HG02678 (cell line): Measurements from ENCODE around the gene BANP.
"Not testable (repeated sequence)": the region's sequence is repeated elsewhere in the genome, so short reads cannot be mapped to it uniquely, and the experiment has no call there.

Experiments used
- ATAC-seq: cut with Tn5 transposase; IDR thresholded peaks from one replicate; pipeline ENCODE4 v1.9.1; 2021; ENCODE audit warnings: mild to moderate bottlenecking, moderate library complexity; ENCODE audit not compliant: unreplicated experiment

The BANP gene

DNA sequence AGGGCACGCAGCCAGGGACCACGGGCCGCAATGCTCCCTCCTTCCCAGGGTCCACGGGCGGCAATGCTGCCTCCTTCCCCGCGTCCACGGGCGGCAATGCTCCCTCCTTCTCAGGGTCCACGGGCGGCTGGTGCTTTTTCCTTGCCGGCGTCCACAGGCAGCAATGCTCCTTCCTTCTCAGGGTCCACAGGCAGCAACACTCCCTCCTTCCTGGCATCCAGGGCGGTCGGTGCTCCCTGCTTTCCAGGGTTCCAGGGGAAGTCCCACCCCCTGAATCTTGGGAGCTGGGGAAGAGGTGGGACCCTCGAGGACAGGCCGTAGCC, 143.0 kb downstream of the BANP start:
- ATAC-seq = not testable (repeated sequence)

DNA sequence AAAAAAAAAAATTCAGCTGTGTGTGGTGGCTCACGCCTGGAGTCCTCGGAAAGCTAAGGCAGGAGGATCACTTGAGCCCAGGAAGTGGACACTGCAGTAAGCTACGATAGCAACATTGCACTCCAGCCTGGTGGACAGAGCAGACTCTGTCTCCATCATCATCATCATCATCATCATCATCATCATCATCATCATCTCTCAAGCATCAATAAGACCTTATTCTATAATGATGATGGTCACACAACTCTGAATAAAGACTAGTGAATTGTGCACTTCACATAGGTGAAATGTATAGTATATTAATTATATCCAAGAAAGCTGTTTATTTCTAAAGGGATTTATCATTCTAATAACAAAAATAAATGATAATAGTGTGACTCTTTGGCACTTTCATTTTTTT, 143.7 kb downstream of the BANP start:
- ATAC-seq = not testable (repeated sequence)

DNA sequence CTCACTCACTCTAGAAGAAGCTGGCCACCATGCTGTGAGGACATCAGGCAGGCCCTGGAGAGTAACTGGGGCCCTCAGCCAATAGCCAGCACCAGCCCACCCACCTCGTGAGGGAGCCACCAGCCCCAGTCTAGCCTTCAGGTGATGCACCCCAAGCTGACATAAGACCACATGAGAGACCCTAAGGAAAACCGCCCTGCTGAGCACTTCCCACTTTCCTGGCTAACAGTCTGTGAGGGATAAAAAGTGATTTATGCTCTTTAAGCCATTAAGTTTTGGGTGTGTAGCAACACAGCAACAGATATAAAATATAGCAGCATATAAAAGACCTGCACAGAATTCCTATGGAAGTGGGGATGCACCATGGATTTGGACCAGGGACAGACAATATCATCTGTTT, 145.4 kb downstream of the BANP start:
- not testable (repeated sequence) for ATAC-seq

DNA sequence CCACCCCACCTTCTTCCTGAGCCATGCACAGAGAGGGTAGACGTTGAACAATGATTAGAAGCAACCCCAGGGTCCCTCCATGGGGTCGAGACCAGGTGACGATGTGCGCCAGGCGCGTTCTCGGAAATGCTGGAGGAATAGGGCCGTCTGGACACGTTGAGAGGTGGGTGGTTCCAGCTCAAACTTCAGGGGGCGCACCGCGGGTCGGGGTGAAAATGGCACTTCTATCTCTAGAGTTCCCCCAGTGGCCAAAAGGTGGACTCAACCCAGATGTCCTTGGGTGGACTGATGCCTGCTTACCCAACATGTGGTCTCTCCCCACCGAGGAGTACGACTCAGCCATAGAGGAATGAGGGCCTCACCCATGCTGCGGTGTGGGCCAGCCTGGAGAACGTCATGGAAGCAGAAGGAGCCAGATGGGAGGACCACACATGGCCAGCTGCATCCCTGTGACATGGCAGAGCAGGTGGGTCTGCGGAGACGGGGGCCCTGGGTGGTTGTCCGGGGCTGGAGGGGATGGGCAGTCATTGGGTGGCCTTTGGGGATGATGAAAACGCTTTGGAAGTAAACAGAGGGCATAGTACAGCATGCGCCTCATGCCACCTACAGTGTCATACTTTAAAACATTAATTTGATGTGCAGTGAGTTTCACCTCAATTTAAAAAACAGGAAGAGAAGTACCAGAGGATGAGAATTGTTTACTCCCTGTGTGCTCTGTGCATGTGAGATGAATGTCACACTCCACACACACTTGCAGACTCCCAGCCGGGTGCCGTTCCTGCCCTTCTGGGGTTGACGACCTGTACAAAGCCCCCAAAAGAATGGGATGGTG, 147.7 kb downstream of the BANP start:
- not testable (repeated sequence) for ATAC-seq

DNA sequence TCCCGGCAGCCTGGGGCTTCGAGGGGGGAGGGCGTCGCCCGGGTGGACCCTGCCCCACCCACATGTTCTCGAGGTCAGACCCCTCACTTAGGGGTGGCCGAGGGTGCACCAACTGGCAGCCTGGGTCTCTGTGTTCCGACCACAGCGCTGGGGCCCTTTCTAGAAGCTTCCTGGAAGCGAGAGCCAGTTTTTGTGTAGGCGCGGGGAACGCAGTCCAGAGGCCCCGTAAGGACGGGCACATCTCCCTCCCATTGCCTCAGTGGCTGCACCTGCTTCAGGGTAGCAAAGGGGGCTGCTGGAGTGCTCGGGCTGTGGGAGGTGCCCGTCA, 148.3 kb downstream of the BANP start:
- ATAC-seq = no peak

DNA sequence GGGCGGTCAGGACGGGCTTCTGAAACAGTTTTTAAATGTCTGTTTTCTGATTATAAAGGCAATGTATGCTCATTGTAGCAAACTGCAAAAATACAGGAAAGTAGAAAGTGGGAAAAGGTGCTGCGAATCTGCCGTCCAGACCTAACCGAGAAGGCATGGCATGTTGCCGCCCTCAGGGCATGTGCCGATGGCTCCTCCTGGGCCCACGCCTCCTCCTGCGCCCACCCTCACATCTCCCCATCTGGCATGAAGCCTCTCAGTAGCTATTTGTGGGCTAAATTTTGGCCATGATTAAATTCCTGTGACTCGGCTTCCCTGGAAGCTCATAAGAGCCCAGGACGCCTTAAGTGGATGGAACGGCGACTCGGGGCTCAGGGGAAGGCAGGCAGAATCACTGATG, 148.7 kb downstream of the BANP start:
- ATAC-seq = not testable (repeated sequence)

DNA sequence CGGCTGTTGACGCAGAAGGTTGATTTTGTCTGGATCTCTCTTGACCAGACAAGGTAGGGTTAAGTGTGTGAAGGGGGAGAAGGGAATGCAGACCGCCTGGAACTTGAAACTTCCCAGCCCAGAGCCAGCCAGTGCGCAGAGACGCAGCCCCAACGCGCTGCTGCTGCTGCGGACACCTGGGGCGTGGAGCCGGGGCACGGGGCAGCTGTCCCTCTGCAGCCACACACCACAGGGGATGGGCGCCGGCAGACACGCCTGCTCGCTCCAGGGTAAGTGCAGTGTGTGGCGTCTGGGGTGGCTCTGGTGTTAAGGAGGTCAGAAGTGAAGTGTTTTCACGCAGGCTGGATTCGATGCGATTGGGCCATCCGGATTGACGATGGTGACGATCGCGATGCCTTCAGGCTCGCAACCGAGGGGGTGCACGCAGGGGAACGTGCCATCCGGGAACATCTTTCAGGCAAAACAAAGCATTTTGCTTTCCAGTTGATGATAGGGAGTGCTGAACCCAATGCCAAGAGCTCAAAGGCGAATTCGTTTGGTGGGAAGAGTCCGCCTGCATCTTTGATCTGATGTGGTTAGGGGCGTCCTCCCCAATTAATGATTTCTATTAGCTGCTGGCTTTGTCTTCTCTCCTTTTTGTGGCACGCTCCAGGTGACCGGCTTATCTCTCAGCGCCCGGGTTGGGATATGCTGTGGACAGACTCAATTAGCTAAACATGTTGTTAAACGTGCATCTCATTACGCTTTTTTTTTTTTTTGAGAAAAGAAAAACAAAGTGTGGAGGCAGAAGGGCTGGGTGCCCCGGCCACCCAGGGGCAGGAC, 149.8 kb downstream of the BANP start:
- not testable (repeated sequence) for ATAC-seq

DNA sequence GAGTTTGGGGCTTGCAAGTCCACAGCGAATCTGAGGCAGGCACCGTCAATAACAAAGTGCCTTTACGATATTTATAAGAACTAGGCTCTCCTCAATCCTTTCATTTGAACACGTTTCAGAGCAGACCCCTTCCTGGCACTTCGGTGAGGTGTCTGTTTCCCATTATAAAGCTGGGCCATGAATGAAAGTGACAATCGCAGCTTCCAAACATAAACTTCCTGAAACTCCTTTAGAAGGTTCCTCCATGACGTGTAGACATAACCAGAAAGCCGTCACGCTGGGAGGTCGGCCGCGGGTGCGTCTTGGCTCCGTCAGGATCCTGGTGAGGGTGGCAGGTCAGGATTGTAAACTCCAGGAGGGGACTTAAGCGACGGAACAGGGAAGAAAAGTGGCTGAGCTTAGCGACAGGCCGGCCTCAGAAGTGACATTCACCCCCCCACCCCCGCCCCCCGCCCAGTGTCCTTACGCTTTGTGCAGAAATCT, 150.4 kb downstream of the BANP start:
- not testable (repeated sequence) for ATAC-seq

DNA sequence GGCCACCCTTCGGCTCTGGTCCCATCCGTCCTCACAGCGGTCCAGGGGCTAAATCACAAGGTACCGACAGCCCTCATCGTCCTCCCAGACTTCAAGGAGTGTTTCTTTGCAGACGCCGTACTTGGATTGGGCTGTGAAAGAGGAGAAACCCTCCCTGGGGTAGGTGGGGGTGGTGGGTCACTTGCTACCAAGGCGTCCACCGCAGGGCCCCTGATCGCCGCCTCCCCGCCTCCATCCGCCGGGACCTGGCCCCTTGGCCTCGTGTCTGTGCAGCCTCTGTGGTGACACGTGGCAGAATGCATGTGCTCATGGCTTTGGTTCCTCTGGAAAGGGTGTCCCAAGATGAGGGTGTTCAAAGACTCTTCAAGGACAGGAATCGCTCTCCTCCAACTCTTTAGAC, 151.4 kb downstream of the BANP start:
- no peak for ATAC-seq

DNA sequence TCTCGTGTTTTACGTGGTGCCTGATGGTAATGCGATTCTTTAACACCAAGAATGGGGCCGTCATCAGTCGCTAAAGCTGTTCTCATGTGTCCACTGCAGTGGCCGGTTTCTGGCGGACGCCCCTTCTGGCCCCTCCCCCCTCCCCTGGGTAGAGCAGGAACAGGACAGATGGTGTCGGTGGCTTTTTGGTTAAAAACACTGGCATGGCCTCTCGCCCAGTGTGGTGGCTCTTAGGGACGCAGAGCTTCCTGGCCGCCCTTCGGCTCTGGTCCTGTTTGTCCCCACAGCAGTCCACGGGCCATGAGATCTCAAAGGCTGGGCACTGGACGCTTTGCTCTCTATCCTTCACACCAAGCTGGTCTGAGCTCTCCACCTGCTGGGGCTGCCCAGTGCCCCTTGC, 151.8 kb downstream of the BANP start:
- no peak for ATAC-seq

DNA sequence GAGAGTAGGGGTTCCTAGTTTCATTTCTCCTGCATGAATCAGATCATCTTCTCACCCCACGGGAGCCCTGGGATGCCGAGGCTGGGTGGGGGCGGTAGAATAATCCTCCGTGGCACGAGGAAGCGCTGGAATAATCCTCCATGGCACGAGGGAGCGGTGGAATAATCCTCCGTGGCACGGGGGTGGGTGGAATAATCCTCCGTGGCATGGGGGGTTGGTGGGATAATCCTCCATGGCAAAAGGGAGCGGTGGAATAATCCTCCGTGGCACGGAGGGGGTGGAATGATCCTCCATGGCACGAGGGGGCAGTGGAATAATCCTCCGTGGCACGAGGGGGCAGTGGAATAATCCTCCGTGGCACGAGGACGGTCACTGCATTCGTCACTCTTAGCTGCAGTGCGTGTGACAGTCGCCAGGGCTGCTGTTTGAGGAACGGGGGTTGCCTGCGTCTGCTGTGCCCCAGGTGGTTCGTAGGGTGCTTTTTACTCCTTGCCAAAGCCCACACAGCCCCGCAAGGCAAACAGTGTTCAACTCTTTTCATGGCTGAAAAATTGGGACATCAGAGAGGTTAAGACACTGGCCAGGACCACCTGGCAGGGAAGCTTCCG, 152.5 kb downstream of the BANP start:
- no peak for ATAC-seq

DNA sequence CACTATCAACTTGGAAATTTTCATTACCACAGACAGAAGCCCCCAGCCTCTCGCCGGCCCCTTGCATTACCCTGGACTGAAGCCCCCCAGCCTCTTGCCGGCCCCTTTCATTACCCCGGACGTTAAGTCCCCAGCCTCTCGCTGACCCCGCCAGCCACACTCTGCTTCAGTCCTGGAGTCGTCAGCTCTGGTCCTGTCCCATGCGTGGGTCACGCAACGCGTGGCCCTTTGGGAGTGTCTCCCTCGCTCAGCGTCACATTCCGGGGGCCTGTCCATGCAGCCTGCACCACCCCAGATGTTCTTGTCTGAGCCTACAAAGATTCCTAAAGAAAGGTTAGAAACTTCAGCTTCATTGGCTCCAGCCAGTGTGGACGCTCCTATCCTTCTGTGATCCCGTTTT, 153.1 kb downstream of the BANP start:
- ATAC-seq = not testable (repeated sequence)

DNA sequence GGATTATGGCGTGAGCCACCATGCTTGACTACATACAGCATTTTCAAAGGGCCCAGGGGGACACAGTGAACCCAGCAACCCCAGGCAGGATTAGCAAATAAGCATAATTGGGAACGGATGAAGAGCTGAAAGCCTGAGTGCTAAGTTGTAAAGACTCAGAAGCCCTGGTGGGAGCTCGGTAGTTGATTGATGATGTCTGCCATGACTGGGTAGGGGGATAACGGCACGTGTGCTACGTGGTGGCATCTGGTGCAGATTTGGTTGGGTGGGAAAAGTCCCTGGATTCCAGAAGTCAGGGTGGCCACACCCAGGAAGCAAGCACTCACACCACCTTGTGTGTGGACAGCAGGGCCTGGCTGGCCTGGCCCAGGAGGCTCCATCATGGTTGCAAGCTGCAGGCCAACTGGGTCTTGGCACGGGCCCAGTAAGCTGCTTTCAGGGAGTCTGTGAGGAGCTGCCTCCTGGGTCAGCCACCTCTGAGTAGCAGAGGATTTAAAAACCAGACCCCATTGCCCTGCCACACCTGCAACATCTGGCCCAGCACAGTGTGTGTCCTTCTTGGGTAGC, 154.4 kb downstream of the BANP start:
- not testable (repeated sequence) for ATAC-seq

DNA sequence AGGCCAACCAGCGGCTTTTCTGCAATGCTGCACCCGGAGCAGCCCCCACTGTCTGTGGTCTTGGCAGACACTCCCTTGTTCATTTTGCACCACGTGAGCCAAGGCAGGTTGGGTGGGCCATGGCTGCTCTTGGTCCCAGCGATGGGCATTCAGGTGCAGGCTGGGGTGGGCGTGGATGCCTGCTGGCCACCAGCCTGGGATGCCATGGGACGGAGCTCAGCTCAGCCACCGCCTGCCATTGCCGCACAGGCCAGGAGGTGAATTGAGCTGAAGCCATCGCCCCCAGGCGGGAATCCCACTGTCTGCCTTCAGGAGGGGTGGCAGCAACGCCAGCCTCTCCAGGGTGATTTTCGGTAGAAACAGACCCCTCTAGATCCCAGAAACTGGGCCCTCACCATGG, 155.3 kb downstream of the BANP start:
- ATAC-seq = not testable (repeated sequence)

DNA sequence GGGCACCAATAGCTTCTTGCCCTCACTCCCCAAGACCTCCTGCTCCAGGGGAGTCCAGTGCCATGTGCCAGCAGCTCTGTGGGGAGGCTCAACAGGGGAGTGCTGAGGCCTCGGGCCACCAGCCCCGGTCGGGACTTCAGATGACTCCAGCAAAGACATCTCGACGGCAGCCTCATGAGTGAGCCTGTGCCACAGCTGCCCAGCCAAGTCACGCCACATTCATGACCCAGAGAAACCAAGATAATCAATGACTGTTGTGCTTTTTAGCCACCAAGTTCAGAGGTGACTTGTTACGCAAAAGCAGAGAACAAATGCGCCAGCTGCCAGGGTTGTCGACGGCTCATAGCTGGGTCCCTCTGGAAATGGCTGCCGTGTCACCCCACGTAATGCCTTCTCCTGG, 157.5 kb downstream of the BANP start:
- no peak for ATAC-seq

DNA sequence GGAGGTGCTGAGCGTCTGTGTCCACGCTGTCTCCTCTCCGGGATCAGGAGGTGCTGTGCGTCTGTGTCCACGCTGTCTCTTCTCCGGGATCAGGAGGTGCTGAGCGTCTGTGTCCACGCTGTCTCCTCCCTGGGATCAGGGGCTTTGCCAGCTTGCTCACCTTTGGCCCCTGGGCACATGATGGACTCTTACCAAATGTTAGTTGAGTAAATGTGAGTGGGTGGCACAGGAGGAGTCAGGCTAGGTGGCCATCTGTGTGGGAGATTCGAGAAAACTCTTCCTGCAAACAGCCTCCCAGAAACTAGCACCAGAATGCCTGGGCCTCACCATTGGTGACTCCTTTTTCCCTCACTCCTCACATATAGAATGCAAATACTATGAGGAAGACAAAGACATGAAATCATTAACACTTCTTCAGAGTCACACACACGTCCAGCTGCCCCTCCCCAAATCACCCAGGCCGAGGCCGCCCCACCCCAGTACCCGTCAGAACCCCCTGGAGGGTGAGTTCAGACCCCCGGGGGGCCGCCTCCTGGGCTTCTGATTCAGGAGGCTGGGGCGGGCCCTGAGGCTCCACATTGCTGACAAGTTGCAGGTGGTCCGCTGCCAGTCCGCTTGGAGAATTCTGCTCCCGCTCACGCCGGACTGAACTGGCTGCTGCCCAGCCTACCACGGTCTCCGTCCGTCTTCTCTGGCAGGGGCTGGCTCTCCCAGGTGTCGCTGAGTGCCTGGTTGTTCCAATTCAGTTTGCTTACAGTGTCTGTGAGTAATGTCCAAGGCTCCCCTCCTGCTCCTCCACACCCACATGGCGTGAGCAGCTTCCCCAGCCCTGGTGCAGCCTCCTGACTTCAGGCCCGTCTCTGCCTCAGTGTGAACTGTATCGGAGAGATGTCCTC, 158.7 kb downstream of the BANP start:
- ATAC-seq = not testable (repeated sequence)

DNA sequence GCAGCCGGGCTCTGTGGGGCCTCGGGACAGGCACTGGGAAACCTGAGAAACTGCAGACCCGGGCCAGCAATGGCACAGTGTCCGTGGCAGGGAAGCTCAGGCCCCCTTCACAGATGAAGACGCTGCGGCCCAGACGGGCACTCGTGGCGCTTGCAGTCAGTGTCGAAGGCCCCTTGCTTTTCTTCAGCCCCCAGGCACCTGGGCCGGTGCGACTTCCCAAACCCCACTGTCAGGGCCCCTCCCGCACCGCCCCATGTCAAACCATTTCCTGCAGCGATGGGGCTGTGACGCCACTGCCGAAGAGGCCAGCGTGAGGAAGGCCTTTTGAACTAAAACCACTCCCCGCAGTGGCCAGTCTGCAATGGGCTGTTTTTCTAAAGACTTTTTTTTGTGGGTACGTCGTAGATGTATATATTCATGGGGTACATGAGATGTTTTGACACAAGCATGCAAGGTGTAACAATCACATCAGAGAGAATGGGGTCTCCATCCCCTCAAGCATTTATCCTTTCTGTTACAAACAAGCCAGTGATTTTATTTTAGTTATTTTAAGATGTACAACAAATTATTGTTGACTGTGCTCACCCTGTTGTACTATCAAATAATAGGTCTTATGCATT, 159.8 kb downstream of the BANP start:
- ATAC-seq = not testable (repeated sequence)

DNA sequence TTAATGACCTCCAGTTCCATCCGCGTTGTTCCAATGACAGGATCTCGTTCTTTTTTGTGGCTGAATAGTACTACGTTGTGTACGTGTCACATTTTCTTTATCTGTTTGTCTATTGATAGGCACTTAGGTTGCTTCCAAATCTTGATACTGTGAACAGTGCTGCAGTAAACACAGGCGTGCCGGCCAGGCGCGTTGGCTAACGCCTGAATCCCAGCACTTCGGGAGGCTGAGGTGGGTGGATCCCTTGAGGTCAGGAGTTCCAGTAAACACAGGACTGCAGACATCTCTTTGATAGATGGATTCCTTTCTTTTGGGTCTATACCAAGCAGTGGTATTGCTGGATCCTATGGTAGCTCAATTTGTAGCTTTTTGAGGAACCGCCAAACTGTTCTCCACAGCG, 160.7 kb downstream of the BANP start:
- ATAC-seq = not testable (repeated sequence)

DNA sequence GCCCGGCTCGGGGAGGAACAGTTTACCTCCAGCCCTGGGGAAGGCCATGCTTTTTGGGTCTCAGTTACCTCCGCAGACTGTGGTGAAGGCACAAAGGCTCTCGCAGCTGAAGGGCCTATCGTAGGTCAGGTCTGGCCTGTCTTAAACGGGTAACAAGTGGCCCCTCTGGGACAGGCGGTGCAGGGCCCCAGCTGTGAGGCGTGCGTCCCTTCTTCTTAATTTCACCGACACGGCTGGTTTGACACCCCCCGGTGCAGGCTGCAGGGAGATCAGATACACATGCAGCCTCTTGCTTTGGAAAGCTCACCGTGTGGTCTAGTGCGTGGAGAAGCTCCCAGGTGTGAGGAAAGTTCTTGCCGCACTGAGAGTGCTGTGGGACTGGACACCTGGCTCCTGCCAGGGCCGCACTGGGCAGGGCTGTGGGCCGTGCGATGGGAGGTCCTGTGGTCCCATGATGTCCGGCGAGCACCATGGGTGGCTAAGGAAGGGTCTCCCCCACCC, 162.4 kb downstream of the BANP start:
- no peak for ATAC-seq
